Astrocyte (in vitro differentiated cells and primary cell): ENCODE measurements around the gene DOCK6. TPM values are rescaled to one million over a fixed set of nuclear protein-coding genes. Genes with fewer than 3 reads are reported as not detected.

ENCODE experiments used
- DNase-seq: peaks from one replicate; pipeline ENCODE4 v3.0.0-alpha.2; 2010; ENCODE audit warnings: low read depth
- FAIRE-seq: peaks from 2 replicates; lab custom pipeline; 2011; peaks lifted over from hg19 to GRCh38; lab: Jason Lieb, UNC
- H2AFZ ChIP-seq: 2 replicates; pipeline ENCODE4 v1.6.0; 2012; ENCODE audit warnings: low read depth, low read length, inconsistent platforms
- H3K27ac ChIP-seq: 2 replicates; pipeline ENCODE4 v1.5.1; 2011; ENCODE audit warnings: low read depth, low read length, inconsistent platforms
- H3K27me3 ChIP-seq: 2 replicates; pipeline ENCODE4 v1.6.0; 2011; ENCODE audit warnings: low read length, inconsistent platforms; ENCODE audit not compliant: insufficient read depth
- H3K36me3 ChIP-seq: 2 replicates; pipeline ENCODE4 v1.5.1; 2011; ENCODE audit warnings: low read length, inconsistent platforms; ENCODE audit not compliant: insufficient read depth
- H3K4me1 ChIP-seq: 2 replicates; pipeline ENCODE4 v1.5.1; 2011; ENCODE audit warnings: low read length, inconsistent platforms; ENCODE audit not compliant: insufficient read depth
- H3K4me2 ChIP-seq: 2 replicates; pipeline ENCODE4 v1.6.0; 2012; ENCODE audit warnings: low read length, inconsistent platforms
- H3K4me3 ChIP-seq: 2 replicates; pipeline ENCODE4 v1.5.1; 2011; ENCODE audit warnings: low read depth, mild to moderate bottlenecking, low read length, inconsistent platforms; ENCODE audit not compliant: insufficient read depth
- H3K79me2 ChIP-seq: 2 replicates; pipeline ENCODE4 v1.6.0; 2012; ENCODE audit warnings: mild to moderate bottlenecking, low read length, inconsistent platforms; ENCODE audit not compliant: insufficient read depth
- H3K9ac ChIP-seq: 2 replicates; pipeline ENCODE4 v1.6.0; 2012; ENCODE audit warnings: mild to moderate bottlenecking, low read length, inconsistent platforms
- H3K9me3 ChIP-seq: 2 replicates; pipeline ENCODE4 v1.5.1; 2012; ENCODE audit warnings: low read depth, mild to moderate bottlenecking, low read length, inconsistent platforms; ENCODE audit not compliant: insufficient read depth
- H4K20me1 ChIP-seq: 2 replicates; pipeline ENCODE4 v1.6.0; 2012; ENCODE audit warnings: low read length, inconsistent platforms; ENCODE audit not compliant: insufficient read depth
- H3K27ac Mint-ChIP-seq: one replicate; pipeline ENCODE4 v1.8.0; 2021; ENCODE audit warnings: mild to moderate bottlenecking, mixed read lengths; ENCODE audit not compliant: unreplicated experiment
- H3K27me3 Mint-ChIP-seq: one replicate; pipeline ENCODE4 v1.8.0; 2021; ENCODE audit warnings: low read depth, mixed read lengths; ENCODE audit not compliant: unreplicated experiment
- H3K36me3 Mint-ChIP-seq: one replicate; pipeline ENCODE4 v1.8.0; 2021; ENCODE audit warnings: low read depth, mixed read lengths; ENCODE audit not compliant: unreplicated experiment
- H3K4me1 Mint-ChIP-seq: one replicate; pipeline ENCODE4 v1.8.0; 2021; ENCODE audit warnings: low read depth, mixed read lengths; ENCODE audit not compliant: unreplicated experiment
- H3K4me3 Mint-ChIP-seq: one replicate; pipeline ENCODE4 v1.8.0; 2021; ENCODE audit warnings: mild to moderate bottlenecking, moderate library complexity, mixed read lengths; ENCODE audit not compliant: unreplicated experiment
- H3K9me3 Mint-ChIP-seq: one replicate; pipeline ENCODE4 v1.8.0; 2021; ENCODE audit warnings: mild to moderate bottlenecking, mixed read lengths; ENCODE audit not compliant: unreplicated experiment
- EZH2 ChIP-seq: IDR thresholded peaks from 2 replicates; pipeline ENCODE4 v1.6.1; 2012; ENCODE audit warnings: mild to moderate bottlenecking, low read length, inconsistent platforms; ENCODE audit not compliant: insufficient read depth
- total RNA-seq: library from RNA; stranded (reverse); gene quantifications from 2 replicates; pipeline ENCODE4 v1.2.1, GENCODE V29; 2021
- TF ChIP-seq, protein P1 (sequence below): IDR thresholded peaks from 2 replicates; pipeline ENCODE4 v1.5.1; 2011; ENCODE audit warnings: low read depth, mild to moderate bottlenecking, inconsistent platforms, low read length, moderate library complexity; ENCODE audit not compliant: insufficient read depth

The DOCK6 gene
- total RNA-seq, 1 donor from 2014 or later = 38.3 TPM

DNA sequence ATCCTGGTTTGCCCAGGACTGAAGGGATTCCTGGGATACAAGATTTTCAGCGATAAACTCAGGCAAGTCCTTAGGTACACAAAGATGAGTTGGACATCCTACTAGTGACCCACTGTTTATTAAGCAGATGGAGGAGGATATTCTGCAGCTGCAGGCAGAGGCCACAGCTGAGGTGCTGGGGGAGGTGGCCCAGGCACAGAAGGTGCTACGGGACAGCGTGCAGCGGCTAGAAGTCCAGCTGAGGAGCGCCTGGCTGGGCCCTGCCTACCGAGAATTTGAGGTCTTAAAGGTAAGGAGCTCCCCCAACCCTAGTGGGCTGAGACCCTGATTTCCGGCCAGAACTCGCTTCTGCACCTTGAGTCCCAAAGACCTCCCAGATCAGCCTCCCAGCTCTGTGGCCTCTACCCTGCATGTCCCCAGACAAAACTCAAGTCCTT is 22.3 kb downstream of the DOCK6 start:
- Histone ChIP-seq H2AFZ (no peak overlapping the region), H4K20me1 (no peaks in the 10 kb centered on the region), H3K36me3 (no peaks in the 10 kb centered on the region), H3K27me3 (no peaks in the 10 kb centered on the region), H3K27ac (no peak overlapping the region), H3K9ac (no peak overlapping the region), H3K9me3 (no peaks in the 10 kb centered on the region), H3K4me1 (peaks cover 4% of the 10 kb centered on the region), H3K4me3 (no peak overlapping the region), H3K4me2 (no peak overlapping the region), H3K79me2 (no peaks in the 10 kb centered on the region)
- TF ChIP-seq, protein P1, sequence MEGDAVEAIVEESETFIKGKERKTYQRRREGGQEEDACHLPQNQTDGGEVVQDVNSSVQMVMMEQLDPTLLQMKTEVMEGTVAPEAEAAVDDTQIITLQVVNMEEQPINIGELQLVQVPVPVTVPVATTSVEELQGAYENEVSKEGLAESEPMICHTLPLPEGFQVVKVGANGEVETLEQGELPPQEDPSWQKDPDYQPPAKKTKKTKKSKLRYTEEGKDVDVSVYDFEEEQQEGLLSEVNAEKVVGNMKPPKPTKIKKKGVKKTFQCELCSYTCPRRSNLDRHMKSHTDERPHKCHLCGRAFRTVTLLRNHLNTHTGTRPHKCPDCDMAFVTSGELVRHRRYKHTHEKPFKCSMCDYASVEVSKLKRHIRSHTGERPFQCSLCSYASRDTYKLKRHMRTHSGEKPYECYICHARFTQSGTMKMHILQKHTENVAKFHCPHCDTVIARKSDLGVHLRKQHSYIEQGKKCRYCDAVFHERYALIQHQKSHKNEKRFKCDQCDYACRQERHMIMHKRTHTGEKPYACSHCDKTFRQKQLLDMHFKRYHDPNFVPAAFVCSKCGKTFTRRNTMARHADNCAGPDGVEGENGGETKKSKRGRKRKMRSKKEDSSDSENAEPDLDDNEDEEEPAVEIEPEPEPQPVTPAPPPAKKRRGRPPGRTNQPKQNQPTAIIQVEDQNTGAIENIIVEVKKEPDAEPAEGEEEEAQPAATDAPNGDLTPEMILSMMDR = no peak
- TF ChIP-seq EZH2 = no peak
- H3K4me1 Mint-ChIP-seq = no peaks in the 10 kb centered on the region
- H3K9me3 Mint-ChIP-seq = no peaks in the 10 kb centered on the region
- no peak for FAIRE-seq
- no peak for DNase-seq
- no peak overlapping the region for H3K27ac Mint-ChIP-seq
- H3K27me3 Mint-ChIP-seq = no peaks in the 10 kb centered on the region
- H3K36me3 Mint-ChIP-seq = peaks cover 24% of the 10 kb centered on the region
- H3K4me3 Mint-ChIP-seq = no peak overlapping the region

DNA sequence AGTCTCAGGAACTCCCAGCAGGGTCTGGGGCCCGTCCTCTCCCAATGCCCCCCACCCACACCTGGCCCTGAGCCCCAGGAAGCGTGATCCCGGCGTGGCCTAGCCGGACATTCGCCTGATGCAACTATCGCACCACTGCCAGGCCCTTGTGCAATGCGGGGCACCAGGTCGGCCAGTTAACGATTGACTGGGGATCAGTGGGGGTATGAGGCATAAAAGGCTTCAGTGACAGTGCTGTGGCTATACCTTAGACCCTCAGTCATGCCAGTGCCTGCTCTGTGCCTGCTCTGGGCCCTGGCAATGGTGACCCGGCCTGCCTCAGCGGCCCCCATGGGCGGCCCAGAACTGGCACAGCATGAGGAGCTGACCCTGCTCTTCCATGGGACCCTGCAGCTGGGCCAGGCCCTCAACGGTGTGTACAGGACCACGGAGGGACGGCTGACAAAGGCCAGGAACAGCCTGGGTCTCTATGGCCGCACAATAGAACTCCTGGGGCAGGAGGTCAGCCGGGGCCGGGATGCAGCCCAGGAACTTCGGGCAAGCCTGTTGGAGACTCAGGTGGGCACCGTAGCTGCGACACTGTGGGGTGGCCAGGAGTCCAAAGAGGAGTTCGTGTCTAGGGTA is 22.8 kb downstream of the DOCK6 start, which contains the start of gene ANGPTL8:
Gene ANGPTL8 (plus strand): TSS at position 243 of the 624 bp plus-strand sequence. CDS start 19 bp downstream, at position 262.
- no peaks in the 10 kb centered on the region for H3K36me3 ChIP-seq
- DNase-seq (no peak), FAIRE-seq (no peak)
- Mint-ChIP-seq H3K4me3 (no peak within 1 kb of the TSS), H3K36me3 (peaks cover 23% of the 10 kb centered on the region), H3K27ac (no peak within 1 kb of the TSS), H3K4me1 (no peaks in the 10 kb centered on the region), H3K9me3 (no peaks in the 10 kb centered on the region), H3K27me3 (no peaks in the 10 kb centered on the region)
- no peak within 1 kb of the TSS for H3K4me3 ChIP-seq
- no peaks in the 10 kb centered on the region for H4K20me1 ChIP-seq
- H3K9me3 ChIP-seq = no peaks in the 10 kb centered on the region
- no peaks in the 10 kb centered on the region for H3K79me2 ChIP-seq
- peaks cover 4% of the 10 kb centered on the region for H3K4me1 ChIP-seq
- no peak for TF ChIP-seq EZH2
- TF ChIP-seq, protein P1 = no peak
- no peaks in the 10 kb centered on the region for H3K27me3 ChIP-seq
- no peak within 1 kb of the TSS for H3K27ac ChIP-seq
- no peak within 1 kb of the TSS for H2AFZ ChIP-seq
- no peak within 1 kb of the TSS for H3K4me2 ChIP-seq
- no peak within 1 kb of the TSS for H3K9ac ChIP-seq

DNA sequence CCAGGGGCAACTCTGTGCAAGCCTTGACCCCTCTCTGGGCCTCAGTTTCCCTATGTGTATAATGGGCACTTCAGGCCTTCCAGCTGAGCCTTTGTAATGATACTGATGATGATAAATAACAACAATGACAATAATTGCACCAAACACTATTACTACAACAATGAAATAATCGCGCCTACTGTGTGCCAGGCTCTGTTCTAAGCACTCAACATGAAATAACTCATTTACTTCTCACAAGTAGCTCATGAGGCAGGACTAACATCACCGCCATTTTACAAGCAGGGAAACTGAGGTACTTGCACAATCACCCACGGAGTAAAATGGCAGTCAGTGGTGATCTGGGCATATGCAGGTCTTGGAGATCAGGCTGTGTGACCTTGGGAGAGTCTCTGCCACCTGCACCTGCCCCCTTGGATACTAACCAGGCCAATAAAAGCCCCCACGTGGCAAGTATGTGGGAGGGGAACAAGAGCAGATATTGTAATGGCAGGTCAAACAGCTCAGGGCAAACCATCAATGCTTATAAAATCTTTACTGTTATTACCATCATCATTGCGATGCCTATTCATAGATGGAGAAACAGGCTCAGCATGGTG is 23.4 kb downstream of the DOCK6 start:
- no peak overlapping the region for H3K4me3 Mint-ChIP-seq
- peaks cover 26% of the 10 kb centered on the region for H3K36me3 Mint-ChIP-seq
- no peak overlapping the region for H3K4me2 ChIP-seq
- no peaks in the 10 kb centered on the region for H4K20me1 ChIP-seq
- H3K9me3 Mint-ChIP-seq = no peaks in the 10 kb centered on the region
- H3K79me2 ChIP-seq = no peaks in the 10 kb centered on the region
- no peak overlapping the region for H2AFZ ChIP-seq
- H3K4me1 Mint-ChIP-seq = no peaks in the 10 kb centered on the region
- H3K27me3 Mint-ChIP-seq = no peaks in the 10 kb centered on the region
- H3K27me3 ChIP-seq = no peaks in the 10 kb centered on the region
- H3K4me1 ChIP-seq = peaks cover 4% of the 10 kb centered on the region
- H3K27ac Mint-ChIP-seq = no peak overlapping the region
- H3K9me3 ChIP-seq = no peaks in the 10 kb centered on the region
- DNase-seq = no peak
- no peaks in the 10 kb centered on the region for H3K36me3 ChIP-seq
- no peak overlapping the region for H3K4me3 ChIP-seq
- no peak for FAIRE-seq
- no peak overlapping the region for H3K27ac ChIP-seq
- no peak overlapping the region for H3K9ac ChIP-seq
- TF ChIP-seq, protein P1 = no peak
- TF ChIP-seq EZH2 = no peak
